Measurements from ENCODE around the gene ACTN4.

- TF ChIP-seq CTCF (conservative IDR thresholded peaks at IDR 0.05; ENCODE audit: low read length) = no peak
- TF ChIP-seq EZH2phosphoT487 (IDR thresholded peaks at IDR 0.05; ENCODE audit: borderline replicate concordance, low read depth, low read length) = no peak
These were observed 45.3 kb downstream of the ACTN4 start for GRCh38 chr19:38692458-38693379.
